NCI-H1417 treated with DMSO at 0.1 percent for 48 hours (cell line): ENCODE data around the gene SREBF1.
"Not testable (repeated sequence)": the region's sequence is repeated elsewhere in the genome, so short reads cannot be mapped to it uniquely, and the experiment has no call there.

ENCODE experiments used
- DNase-seq: peaks from one replicate; lab custom pipeline; 2025; lab: John Stamatoyannopoulos, UW

The SREBF1 gene

GRCh38 chr17:17811381-17812210 lies 25.2 kb downstream of the SREBF1 start:
- no peak for DNase-seq

DNA sequence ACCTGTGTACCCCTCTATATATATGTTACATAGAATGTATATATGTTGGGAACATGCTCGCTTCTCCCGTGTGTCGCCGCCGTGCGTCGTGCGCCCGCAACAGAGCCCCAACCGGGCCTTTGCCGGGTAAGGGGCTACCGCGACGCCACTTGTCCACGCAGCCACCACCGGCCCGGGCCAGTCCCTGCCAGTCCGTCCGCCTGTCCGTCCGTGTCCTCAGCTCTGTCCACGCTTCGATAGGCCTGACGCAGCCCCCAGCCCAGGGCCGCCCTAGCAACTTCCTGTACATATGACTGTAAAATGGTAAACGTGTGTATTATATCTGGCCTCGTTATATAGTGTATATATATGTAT lies 25.9 kb downstream of the SREBF1 start:
- no peak for DNase-seq

GRCh38 chr17:17810084-17810894 lies 26.5 kb downstream of the SREBF1 start:
- no peak for DNase-seq

- no peak for DNase-seq
These were observed 27.2 kb downstream of the SREBF1 start for GRCh38 chr17:17809531-17810083.

GRCh38 chr17:17808706-17809432 lies 27.9 kb downstream of the SREBF1 start:
- no peak for DNase-seq

DNA sequence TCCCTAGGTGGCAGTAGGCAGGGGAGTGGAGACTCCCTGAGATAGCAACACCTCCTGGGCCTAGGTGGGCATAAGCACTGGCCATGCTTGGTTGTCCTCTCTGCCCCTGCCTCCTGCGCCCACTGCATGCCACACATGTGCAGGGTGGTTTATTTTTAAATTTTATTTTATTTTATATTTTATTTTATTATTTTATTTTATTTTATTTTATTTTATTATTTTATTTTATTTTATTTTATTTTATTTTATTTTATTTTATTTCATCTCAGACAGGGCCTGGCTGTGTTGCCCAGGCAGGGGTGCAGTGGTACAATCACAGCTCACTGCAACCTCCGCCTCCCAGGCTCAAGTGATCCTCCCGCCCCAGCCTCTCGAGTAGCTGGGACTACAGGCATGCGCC lies 28.6 kb downstream of the SREBF1 start:
- DNase-seq: not testable (repeated sequence)

DNA sequence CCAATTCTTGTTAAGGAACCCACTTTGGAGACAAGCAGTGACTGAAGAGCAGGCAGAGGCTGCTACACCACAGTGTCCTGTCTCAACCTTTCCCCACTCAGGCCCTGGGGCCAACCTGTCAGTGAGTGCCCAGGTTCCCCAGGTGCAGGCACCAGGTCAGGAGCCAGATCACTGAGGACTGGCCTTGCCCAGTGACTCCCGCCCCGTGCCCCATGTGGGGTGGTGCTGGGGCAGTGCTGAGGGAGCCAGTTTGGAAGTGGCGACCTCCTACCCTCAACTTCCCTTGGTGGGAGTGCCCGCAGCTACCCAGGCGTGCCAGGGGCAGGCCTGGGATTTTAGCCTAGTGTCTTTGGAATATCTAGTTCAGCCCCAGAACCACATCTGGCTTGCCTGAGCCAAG lies 29.3 kb downstream of the SREBF1 start:
- no peak for DNase-seq

DNA sequence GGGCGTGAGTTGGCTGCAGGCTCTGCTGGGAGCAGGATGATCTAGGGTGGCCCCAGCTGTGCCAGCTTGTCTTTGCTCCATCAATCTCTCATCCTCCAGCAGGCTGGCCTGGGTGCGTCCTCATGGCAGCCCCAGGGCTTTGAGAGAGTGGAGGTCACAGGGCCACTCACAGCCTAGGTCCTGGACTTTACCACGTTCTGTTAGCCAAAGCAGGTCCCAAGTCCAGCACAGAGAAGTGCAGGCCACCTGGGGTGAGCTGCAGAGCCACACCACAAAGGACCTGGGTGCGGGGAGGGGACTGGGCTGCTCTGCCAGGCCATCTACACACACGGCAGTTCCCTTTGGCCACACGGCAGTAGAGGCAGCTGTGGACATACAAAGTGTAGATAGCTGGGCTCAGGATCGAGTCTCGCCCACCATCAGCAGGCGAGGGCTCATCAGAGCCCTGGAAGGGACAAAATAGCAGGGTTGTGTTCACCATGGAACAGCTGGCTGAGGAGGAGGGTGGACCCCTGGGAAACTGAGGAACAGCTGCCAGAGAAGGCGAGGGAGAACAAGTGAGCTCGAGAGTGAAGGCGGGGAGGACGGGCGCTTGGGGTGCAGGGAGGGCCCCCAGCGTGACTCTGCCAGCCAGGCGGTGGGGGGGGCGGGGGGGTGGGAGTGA lies 30.0 kb downstream of the SREBF1 start:
- no peak for DNase-seq

DNA sequence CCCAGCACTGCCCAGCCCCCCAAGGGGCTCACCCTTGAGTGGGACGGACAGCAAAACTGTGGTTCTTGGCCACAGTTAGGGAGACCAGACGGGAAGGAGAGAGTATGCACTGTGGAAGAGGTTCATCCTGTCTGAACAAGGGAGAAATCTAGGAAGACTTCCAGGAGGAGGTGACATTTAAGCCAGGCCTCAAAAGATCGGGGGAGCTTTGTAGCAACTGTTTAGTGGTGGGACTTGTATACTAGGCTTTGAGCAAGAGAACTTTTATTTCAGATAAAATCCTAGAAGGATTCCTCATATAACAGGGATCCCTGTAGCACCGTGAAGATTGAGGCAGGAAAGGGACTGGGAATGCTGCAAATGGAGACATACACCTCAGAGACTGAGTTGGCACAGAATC lies 30.8 kb downstream of the SREBF1 start:
- DNase-seq: no peak

- DNase-seq: no peak
These were observed 31.2 kb downstream of the SREBF1 start for GRCh38 chr17:17805575-17805974.

GRCh38 chr17:17804007-17804406 lies 32.8 kb downstream of the SREBF1 start:
- DNase-seq: no peak

DNA sequence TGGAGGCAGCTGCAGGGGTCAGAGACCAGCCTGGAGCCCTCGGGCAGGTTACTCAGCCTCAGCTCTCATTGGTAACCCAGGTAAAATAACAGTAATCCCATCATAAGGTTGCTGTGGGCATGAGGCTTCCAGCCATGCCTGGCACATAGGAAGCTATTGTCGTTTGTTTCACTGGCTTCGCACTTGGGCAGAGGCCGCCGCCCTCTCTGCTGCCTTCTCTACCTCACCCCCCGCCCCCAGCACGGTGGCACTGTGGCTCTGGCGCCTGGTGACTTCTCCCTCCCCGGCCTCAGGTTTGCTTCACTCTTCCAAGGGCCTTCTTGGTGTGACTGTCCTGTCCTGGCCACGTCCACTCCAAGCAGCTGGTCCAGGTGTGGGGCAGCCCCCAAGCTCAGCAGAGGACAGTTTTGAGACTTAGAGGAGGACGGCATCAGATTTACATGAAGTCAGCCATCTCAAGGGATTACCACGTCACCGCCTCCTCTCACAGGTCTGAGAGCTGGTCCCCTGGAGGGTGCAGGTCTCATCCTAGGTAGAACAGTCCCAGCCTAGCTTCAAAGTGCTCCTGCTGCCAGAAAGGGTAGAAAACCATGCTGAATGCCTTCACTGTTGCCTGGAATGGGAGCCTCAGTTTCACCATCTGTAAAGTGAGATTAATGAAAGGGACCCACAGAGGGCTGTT lies 34.8 kb downstream of the SREBF1 start:
- DNase-seq: no peak

GRCh38 chr17:17800504-17801021 lies 36.2 kb downstream of the SREBF1 start:
- DNase-seq: no peak

GRCh38 chr17:17798573-17799255 lies 38.1 kb downstream of the SREBF1 start:
- DNase-seq: no peak

DNA sequence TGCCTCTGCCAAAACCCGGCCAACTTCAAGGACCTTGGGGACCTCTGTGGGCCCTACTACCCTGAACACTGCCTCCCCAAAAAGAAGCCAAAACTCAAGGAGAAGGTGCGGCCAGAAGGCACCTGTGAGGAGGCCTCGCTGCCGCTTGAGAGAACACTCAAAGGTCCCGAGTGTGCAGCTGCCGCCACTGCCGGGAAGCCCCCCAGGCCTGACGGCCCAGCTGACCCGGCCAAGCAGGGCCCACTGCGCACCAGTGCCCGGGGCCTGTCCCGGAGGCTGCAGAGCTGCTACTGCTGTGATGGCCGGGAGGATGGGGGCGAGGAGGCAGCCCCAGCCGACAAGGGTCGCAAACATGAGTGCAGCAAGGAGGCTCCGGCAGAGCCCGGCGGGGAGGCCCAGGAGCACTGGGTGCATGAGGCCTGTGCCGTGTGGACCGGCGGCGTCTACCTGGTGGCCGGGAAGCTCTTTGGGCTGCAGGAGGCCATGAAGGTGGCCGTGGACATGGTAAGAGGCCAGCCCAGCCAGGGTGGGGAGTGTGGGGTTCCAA lies 38.7 kb downstream of the SREBF1 start:
- DNase-seq: no peak

GRCh38 chr17:17797119-17797809 lies 39.5 kb downstream of the SREBF1 start:
- DNase-seq: no peak

DNA sequence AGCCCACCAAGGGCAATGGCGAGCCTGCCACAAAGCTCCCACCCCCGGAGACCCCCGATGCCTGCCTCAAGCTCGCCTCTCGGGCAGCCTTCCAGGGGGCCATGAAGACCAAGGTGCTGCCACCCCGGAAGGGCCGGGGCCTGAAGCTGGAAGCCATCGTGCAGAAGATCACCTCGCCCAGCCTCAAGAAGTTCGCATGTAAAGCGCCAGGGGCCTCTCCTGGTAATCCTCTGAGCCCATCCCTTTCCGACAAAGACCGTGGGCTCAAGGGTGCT lies 40.1 kb downstream of the SREBF1 start:
- DNase-seq: no peak

DNA sequence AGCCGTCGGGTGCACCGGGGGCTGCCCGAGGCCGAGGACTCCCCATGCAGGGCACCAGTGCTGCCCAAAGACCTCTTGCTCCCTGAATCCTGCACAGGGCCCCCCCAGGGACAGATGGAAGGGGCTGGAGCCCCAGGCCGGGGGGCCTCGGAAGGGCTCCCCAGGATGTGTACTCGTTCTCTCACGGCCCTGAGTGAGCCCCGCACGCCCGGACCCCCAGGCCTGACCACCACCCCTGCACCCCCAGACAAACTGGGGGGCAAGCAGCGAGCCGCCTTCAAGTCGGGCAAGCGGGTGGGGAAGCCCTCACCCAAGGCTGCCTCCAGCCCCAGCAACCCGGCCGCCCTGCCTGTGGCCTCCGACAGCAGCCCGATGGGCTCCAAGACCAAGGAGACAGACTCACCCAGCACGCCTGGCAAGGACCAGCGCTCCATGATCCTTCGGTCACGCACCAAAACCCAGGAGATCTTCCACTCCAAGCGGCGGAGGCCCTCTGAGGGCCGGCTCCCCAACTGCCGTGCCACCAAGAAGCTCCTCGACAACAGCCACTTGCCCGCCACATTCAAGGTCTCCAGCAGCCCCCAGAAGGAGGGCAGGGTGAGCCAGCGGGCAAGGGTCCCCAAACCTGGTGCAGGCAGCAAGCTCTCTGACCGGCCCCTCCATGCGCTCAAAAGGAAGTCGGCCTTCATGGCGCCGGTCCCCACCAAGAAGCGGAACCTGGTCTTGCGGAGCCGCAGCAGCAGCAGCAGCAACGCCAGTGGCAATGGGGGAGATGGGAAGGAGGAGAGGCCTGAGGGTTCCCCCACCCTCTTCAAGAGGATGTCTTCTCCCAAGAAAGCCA lies 40.6 kb downstream of the SREBF1 start:
- DNase-seq: no peak

GRCh38 chr17:17795296-17795695 lies 41.5 kb downstream of the SREBF1 start:
- DNase-seq: no peak
